ENCODE data around the gene INSYN2A.

Gene INSYN2A

DNA sequence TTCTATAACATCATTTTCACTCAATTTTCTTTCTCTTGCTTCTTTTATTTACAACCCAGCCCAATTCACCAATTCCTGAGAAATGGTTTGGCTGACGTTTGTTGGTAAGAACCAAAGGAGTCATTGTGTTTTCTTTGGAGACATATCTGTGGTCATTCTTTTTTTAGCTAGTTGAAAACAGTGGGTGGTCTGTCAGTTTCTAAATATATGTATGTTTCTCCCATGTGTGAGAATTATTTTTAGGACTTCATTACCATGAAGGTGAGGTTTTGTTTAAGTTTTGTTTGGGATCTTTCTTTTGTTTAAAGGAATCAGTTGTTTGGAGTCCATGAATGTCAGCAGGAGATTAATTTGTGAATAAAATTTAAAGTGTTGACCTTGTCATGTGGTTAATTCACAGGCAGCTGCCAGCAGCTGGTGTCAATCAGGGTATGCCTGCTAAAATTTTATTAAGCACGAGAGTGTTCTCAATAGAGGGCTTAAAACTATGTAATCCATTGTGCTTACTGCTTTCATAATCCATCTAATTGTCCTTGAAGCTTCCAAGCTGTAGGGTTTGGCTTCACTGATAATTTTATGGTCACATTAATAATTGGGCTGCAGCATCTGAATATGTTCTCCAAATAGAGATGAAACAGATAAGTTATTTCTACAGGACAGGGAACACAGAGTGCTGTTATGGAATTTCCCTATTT, 38.7 kb downstream of the INSYN2A start:
- no peak for TF ChIP-seq ZFP3 (CRISPR knock-in tag; IDR thresholded peaks at IDR 0.05)
- no peak for TF ChIP-seq BACH2 (CRISPR knock-in tag; IDR thresholded peaks at IDR 0.05; ENCODE audit: borderline replicate concordance)
- TF ChIP-seq, protein P1, sequence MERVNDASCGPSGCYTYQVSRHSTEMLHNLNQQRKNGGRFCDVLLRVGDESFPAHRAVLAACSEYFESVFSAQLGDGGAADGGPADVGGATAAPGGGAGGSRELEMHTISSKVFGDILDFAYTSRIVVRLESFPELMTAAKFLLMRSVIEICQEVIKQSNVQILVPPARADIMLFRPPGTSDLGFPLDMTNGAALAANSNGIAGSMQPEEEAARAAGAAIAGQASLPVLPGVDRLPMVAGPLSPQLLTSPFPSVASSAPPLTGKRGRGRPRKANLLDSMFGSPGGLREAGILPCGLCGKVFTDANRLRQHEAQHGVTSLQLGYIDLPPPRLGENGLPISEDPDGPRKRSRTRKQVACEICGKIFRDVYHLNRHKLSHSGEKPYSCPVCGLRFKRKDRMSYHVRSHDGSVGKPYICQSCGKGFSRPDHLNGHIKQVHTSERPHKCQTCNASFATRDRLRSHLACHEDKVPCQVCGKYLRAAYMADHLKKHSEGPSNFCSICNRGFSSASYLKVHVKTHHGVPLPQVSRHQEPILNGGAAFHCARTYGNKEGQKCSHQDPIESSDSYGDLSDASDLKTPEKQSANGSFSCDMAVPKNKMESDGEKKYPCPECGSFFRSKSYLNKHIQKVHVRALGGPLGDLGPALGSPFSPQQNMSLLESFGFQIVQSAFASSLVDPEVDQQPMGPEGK (CRISPR knock-in tag; IDR thresholded peaks at IDR 0.05; ENCODE audit: borderline replicate concordance) = no peak
- no peak for TF ChIP-seq ZNF565 (CRISPR knock-in tag; conservative IDR thresholded peaks at IDR 0.05; ENCODE audit: low read depth)
- TF ChIP-seq, protein P2, sequence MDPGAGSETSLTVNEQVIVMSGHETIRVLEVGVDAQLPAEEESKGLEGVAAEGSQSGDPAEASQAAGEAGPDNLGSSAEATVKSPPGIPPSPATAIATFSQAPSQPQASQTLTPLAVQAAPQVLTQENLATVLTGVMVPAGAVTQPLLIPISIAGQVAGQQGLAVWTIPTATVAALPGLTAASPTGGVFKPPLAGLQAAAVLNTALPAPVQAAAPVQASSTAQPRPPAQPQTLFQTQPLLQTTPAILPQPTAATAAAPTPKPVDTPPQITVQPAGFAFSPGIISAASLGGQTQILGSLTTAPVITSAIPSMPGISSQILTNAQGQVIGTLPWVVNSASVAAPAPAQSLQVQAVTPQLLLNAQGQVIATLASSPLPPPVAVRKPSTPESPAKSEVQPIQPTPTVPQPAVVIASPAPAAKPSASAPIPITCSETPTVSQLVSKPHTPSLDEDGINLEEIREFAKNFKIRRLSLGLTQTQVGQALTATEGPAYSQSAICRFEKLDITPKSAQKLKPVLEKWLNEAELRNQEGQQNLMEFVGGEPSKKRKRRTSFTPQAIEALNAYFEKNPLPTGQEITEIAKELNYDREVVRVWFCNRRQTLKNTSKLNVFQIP (CRISPR knock-in tag; IDR thresholded peaks at IDR 0.05; ENCODE audit: borderline replicate concordance, low read depth) = no peak
- TF ChIP-seq GLIS3 (CRISPR knock-in tag; IDR thresholded peaks at IDR 0.05) = no peak
- TF ChIP-seq ISL1 (CRISPR knock-in tag; IDR thresholded peaks at IDR 0.05) = no peak
- TF ChIP-seq, protein P3, sequence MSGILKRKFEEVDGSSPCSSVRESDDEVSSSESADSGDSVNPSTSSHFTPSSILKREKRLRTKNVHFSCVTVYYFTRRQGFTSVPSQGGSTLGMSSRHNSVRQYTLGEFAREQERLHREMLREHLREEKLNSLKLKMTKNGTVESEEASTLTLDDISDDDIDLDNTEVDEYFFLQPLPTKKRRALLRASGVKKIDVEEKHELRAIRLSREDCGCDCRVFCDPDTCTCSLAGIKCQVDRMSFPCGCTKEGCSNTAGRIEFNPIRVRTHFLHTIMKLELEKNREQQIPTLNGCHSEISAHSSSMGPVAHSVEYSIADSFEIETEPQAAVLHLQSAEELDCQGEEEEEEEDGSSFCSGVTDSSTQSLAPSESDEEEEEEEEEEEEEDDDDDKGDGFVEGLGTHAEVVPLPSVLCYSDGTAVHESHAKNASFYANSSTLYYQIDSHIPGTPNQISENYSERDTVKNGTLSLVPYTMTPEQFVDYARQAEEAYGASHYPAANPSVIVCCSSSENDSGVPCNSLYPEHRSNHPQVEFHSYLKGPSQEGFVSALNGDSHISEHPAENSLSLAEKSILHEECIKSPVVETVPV (CRISPR knock-in tag; IDR thresholded peaks at IDR 0.05) = no peak
- no peak for TF ChIP-seq CSDC2 (CRISPR knock-in tag; IDR thresholded peaks at IDR 0.05)
- no peak for TF ChIP-seq SNAI2 (CRISPR knock-in tag; IDR thresholded peaks at IDR 0.05)
- TF ChIP-seq ESRRG (CRISPR knock-in tag; IDR thresholded peaks at IDR 0.05) = no peak
- no peak for TF ChIP-seq ZNF8 (CRISPR knock-in tag; IDR thresholded peaks at IDR 0.05)
- TF ChIP-seq, protein P4, sequence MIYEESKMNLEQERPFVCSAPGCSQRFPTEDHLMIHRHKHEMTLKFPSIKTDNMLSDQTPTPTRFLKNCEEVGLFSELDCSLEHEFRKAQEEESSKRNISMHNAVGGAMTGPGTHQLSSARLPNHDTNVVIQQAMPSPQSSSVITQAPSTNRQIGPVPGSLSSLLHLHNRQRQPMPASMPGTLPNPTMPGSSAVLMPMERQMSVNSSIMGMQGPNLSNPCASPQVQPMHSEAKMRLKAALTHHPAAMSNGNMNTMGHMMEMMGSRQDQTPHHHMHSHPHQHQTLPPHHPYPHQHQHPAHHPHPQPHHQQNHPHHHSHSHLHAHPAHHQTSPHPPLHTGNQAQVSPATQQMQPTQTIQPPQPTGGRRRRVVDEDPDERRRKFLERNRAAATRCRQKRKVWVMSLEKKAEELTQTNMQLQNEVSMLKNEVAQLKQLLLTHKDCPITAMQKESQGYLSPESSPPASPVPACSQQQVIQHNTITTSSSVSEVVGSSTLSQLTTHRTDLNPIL (CRISPR knock-in tag; IDR thresholded peaks at IDR 0.05; ENCODE audit: low read depth) = no peak
- TF ChIP-seq, protein P5, sequence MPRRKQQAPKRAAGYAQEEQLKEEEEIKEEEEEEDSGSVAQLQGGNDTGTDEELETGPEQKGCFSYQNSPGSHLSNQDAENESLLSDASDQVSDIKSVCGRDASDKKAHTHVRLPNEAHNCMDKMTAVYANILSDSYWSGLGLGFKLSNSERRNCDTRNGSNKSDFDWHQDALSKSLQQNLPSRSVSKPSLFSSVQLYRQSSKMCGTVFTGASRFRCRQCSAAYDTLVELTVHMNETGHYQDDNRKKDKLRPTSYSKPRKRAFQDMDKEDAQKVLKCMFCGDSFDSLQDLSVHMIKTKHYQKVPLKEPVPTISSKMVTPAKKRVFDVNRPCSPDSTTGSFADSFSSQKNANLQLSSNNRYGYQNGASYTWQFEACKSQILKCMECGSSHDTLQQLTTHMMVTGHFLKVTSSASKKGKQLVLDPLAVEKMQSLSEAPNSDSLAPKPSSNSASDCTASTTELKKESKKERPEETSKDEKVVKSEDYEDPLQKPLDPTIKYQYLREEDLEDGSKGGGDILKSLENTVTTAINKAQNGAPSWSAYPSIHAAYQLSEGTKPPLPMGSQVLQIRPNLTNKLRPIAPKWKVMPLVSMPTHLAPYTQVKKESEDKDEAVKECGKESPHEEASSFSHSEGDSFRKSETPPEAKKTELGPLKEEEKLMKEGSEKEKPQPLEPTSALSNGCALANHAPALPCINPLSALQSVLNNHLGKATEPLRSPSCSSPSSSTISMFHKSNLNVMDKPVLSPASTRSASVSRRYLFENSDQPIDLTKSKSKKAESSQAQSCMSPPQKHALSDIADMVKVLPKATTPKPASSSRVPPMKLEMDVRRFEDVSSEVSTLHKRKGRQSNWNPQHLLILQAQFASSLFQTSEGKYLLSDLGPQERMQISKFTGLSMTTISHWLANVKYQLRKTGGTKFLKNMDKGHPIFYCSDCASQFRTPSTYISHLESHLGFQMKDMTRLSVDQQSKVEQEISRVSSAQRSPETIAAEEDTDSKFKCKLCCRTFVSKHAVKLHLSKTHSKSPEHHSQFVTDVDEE (CRISPR knock-in tag; IDR thresholded peaks at IDR 0.05) = no peak
- TF ChIP-seq ZC3H10 (CRISPR knock-in tag; IDR thresholded peaks at IDR 0.05) = no peak
- TF ChIP-seq TOX (CRISPR knock-in tag; IDR thresholded peaks at IDR 0.05; ENCODE audit: borderline replicate concordance) = no peak
- no peak for TF ChIP-seq TCF4 (CRISPR knock-in tag; IDR thresholded peaks at IDR 0.05; ENCODE audit: borderline replicate concordance)
- ATAC-seq = no peak

DNA sequence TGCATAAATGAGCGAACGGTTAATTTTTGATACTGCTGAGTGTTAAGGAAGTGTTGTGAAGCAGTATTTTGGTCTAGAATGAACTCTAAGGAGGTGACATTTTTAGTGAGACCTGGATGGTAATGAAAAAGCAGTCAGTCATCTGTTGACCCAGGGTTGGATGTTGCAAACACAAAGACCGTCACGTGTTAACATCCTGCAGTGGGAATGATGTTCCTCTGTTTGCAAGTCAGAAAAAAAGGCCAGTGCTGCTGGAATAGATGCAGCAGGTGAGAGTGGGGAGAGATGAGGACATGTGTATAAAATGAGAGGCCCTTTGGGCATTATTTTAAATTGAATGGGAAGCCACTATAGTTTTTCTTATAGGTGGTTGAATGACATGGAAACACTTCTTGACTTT, 39.3 kb downstream of the INSYN2A start:
- ATAC-seq = no peak
- TF ChIP-seq BACH2 (CRISPR knock-in tag; IDR thresholded peaks at IDR 0.05; ENCODE audit: borderline replicate concordance) = no peak
- no peak for TF ChIP-seq RARB (CRISPR knock-in tag; IDR thresholded peaks at IDR 0.05)
- TF ChIP-seq, protein P2 (CRISPR knock-in tag; IDR thresholded peaks at IDR 0.05; ENCODE audit: borderline replicate concordance, low read depth) = no peak
- TF ChIP-seq ZC3H10 (CRISPR knock-in tag; IDR thresholded peaks at IDR 0.05) = no peak
- no peak for TF ChIP-seq PPARA (CRISPR knock-in tag; IDR thresholded peaks at IDR 0.05; ENCODE audit: borderline replicate concordance)
- no peak for TF ChIP-seq ZFP3 (CRISPR knock-in tag; IDR thresholded peaks at IDR 0.05)
- TF ChIP-seq, protein P1 (CRISPR knock-in tag; IDR thresholded peaks at IDR 0.05; ENCODE audit: borderline replicate concordance) = no peak
- TF ChIP-seq ZNF8 (CRISPR knock-in tag; IDR thresholded peaks at IDR 0.05) = no peak
- TF ChIP-seq ESRRG (CRISPR knock-in tag; IDR thresholded peaks at IDR 0.05) = no peak
- no peak for TF ChIP-seq ZNF565 (CRISPR knock-in tag; conservative IDR thresholded peaks at IDR 0.05; ENCODE audit: low read depth)
- TF ChIP-seq, protein P3 (CRISPR knock-in tag; IDR thresholded peaks at IDR 0.05) = no peak
- no peak for TF ChIP-seq ZFP30 (CRISPR knock-in tag; IDR thresholded peaks at IDR 0.05)
- TF ChIP-seq SNAI2 (CRISPR knock-in tag; IDR thresholded peaks at IDR 0.05) = no peak
- TF ChIP-seq OSR1 (CRISPR knock-in tag; IDR thresholded peaks at IDR 0.05) = no peak
- no peak for TF ChIP-seq TCF4 (CRISPR knock-in tag; IDR thresholded peaks at IDR 0.05; ENCODE audit: borderline replicate concordance)
